Measurements from ENCODE around the gene CNN1.

Gene CNN1

DNA sequence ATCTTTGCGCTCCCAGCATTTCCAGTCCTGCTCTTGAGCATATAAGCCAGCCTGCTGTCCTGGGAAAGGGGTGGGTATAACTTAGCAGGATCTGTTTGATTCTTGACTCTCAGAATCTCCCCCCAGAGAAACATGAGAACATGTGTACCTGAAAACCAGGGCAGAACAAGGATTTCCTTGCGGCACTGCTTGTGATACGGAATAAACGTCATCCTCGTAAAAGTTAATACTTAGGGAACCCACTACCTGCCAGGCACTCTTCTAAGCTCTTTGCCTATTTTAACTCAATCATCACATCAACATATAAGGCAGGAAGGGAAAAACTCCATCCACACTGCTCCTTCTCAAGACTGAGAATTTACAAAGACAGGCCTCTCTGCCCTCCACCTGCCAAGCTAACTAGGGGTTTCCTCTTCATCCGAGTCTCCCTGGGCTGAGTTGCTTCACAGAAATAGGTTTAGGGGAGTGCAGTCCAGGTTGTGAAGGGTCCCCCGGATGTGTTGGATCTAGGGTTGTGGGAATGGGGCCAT is 34.1 kb upstream of the CNN1 start:
- no peaks in the 10 kb centered on the region for H4K20me1 ChIP-seq (ENCODE audit: insufficient read depth)
- no peak overlapping the region for H3K9ac ChIP-seq
- H3K4me2 ChIP-seq = peak overlapping the region; percentile 75
- no peak overlapping the region for H3K27ac ChIP-seq
- H3K79me2 ChIP-seq (ENCODE audit: insufficient read depth, low read depth) = no peaks in the 10 kb centered on the region
- no peaks in the 10 kb centered on the region for H3K27me3 ChIP-seq (ENCODE audit: insufficient read depth, low read depth)
- H2AFZ ChIP-seq (ENCODE audit: low read depth) = 0 out of 2 replicates have a peak overlapping the region, but pooled peaks have one; percentile 39
- no peaks in the 10 kb centered on the region for H3K36me3 ChIP-seq (ENCODE audit: insufficient read depth)
- TF ChIP-seq CTCF (conservative IDR thresholded peaks at IDR 0.05; ENCODE audit: low read depth, low read length) = no peak
- H3K4me3 ChIP-seq (IDR thresholded peaks at IDR 0.05; ENCODE audit: insufficient read depth, low read depth, low read length) = no peak overlapping the region
- H3K4me1 ChIP-seq (ENCODE audit: low read depth, poor library complexity, severe bottlenecking) = peaks cover 10% of the 10 kb centered on the region

DNA sequence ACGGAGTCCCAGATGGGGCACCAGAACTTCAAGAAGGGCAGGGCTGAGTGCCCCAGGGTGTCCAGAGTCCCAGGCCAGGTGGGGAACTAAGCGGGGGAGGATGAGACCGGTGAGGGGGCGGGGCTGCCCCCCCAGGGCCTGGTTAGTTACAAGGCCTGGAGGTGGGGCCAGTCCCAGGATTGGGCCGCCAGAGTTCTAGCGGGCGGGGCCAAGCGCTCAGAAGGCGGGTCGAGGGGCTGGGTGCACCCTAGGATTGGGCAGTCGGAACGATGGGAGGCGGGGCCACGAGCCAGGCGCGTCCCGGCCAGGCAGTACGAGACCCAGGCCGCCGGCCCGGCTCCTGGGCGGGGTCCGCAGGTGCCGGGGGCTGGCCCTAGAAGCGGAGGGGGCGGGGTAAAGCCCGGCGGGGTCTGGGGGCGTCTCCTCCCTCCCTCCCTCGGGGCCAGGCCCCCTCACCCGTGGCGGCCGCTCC is 33.6 kb upstream of the CNN1 start:
- H4K20me1 ChIP-seq (ENCODE audit: insufficient read depth) = no peaks in the 10 kb centered on the region
- peak overlapping the region; percentile 76 for H3K27ac ChIP-seq
- no peaks in the 10 kb centered on the region for H3K79me2 ChIP-seq (ENCODE audit: insufficient read depth, low read depth)
- no peaks in the 10 kb centered on the region for H3K36me3 ChIP-seq (ENCODE audit: insufficient read depth)
- H3K9ac ChIP-seq = peak overlapping the region; percentile 78
- no peak overlapping the region for H3K4me3 ChIP-seq (IDR thresholded peaks at IDR 0.05; ENCODE audit: insufficient read depth, low read depth, low read length)
- H3K4me2 ChIP-seq = peak overlapping the region; percentile 75
- H3K27me3 ChIP-seq (ENCODE audit: insufficient read depth, low read depth) = no peaks in the 10 kb centered on the region
- no peak for TF ChIP-seq CTCF (conservative IDR thresholded peaks at IDR 0.05; ENCODE audit: low read depth, low read length)
- peaks cover 10% of the 10 kb centered on the region for H3K4me1 ChIP-seq (ENCODE audit: low read depth, poor library complexity, severe bottlenecking)
- peak overlapping the region; percentile 39 for H2AFZ ChIP-seq (ENCODE audit: low read depth)

GRCh38 chr19:11505504-11506100 is 33.0 kb upstream of the CNN1 start, which contains the start of gene ZNF653:
Gene ZNF653 (minus strand): TSS chr19:11505839. CDS start chr19:11505786, 53 bp downstream.
- no peak for TF ChIP-seq CTCF (conservative IDR thresholded peaks at IDR 0.05; ENCODE audit: low read depth, low read length)
- H2AFZ ChIP-seq (ENCODE audit: low read depth) = peak within 1 kb of the TSS; percentile 39
- peak within 1 kb of the TSS; percentile 76 for H3K27ac ChIP-seq
- peak within 1 kb of the TSS; percentile 78 for H3K9ac ChIP-seq
- no peak within 1 kb of the TSS for H3K4me3 ChIP-seq (IDR thresholded peaks at IDR 0.05; ENCODE audit: insufficient read depth, low read depth, low read length)
- no peaks in the 10 kb centered on the region for H4K20me1 ChIP-seq (ENCODE audit: insufficient read depth)
- H3K27me3 ChIP-seq (ENCODE audit: insufficient read depth, low read depth) = no peaks in the 10 kb centered on the region
- H3K36me3 ChIP-seq (ENCODE audit: insufficient read depth) = no peaks in the 10 kb centered on the region
- H3K79me2 ChIP-seq (ENCODE audit: insufficient read depth, low read depth) = no peaks in the 10 kb centered on the region
- H3K4me1 ChIP-seq (ENCODE audit: low read depth, poor library complexity, severe bottlenecking) = peaks cover 10% of the 10 kb centered on the region
- peak within 1 kb of the TSS; percentile 75 for H3K4me2 ChIP-seq

DNA sequence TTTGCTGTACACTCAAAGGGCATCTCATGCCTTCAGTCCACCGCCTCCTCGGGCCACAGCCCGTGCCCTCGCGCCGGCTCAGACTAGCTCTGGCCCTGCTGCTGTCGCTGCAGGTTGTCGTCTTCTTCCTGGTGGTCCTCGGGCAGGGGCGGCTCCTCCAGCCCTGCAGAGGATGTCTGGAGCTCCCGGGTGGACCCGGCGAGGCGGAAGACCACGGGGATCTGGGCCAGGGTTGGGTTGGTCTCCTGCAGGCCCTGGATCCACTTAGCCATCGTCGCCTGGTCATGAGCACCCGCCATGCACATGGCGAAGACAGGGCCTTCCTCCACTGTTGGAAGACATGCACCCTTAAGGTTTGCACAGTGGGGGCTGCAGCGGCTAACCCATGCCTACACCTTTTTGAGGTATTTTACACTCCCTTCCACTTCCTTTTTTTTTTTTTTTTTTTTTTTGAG is 32.5 kb upstream of the CNN1 start:
- no peaks in the 10 kb centered on the region for H3K36me3 ChIP-seq (ENCODE audit: insufficient read depth)
- H3K9ac ChIP-seq = peak overlapping the region; percentile 78; the same call in 1 of the 2 replicates
- no peaks in the 10 kb centered on the region for H4K20me1 ChIP-seq (ENCODE audit: insufficient read depth)
- no peak overlapping the region for H3K4me3 ChIP-seq (IDR thresholded peaks at IDR 0.05; ENCODE audit: insufficient read depth, low read depth, low read length)
- no peak for TF ChIP-seq CTCF (conservative IDR thresholded peaks at IDR 0.05; ENCODE audit: low read depth, low read length)
- no peaks in the 10 kb centered on the region for H3K27me3 ChIP-seq (ENCODE audit: insufficient read depth, low read depth)
- H2AFZ ChIP-seq (ENCODE audit: low read depth) = peak overlapping the region; percentile 39
- H3K27ac ChIP-seq = peak overlapping the region; percentile 76; the same call in 1 of the 2 replicates
- no peaks in the 10 kb centered on the region for H3K79me2 ChIP-seq (ENCODE audit: insufficient read depth, low read depth)
- peak overlapping the region; percentile 53; the same call in 1 of the 2 replicates for H3K4me2 ChIP-seq
- H3K4me1 ChIP-seq (ENCODE audit: low read depth, poor library complexity, severe bottlenecking) = peaks cover 10% of the 10 kb centered on the region
